Measurements from ENCODE around the gene DLGAP5.

DLGAP5 gene

DNA sequence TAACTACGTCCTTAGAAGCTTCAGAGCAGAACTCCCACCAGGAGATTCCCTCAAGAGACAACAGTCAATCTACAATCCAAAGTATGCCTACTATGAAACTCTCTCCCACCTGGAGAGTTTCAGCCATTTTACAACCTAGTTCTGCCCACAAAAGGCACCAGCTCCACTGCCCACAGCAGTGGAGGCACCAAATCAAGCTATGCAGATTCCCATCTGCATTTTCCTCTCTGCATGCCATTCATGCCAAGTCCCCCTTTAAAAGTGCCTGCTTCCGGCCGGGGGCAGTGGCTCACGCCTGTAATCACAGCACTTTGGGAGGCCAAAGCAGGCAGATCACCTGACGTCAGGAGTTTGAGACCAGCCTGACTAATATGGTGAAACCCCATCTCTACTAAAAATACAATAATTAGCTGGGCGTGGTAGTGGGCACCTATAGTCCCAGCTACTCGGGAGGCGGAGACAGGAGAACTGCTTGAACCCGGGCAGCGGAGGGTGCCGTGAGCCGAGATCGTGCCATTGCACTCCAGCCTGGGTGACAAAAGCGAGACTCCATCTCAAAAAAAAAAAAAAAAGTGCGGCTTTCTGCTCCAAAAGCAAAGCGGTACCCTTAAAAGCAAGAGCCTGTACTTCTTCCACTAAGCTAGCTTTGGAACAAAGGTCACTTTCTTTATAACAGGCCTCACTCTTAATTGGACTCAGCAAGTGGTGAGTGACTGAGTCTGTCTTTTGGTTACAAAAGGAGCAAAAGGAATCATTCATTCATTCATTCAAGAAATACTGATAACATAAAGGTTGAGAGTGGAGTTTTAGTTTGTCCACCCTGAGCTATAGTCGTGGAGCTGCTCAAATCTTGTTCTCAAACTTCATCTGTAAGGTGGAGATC lies 10.1 kb upstream of the DLGAP5 start:
- H3K9me3 ChIP-seq (ENCODE audit: insufficient read depth, low read depth, low read length): no peaks in the 10 kb centered on the region
- no peaks in the 10 kb centered on the region for H3K79me2 ChIP-seq (ENCODE audit: control insufficient read depth, insufficient read depth, low read length, poor library complexity)
- H3K18ac ChIP-seq (ENCODE audit: low read length): no peak overlapping the region
- peak in 1 of 2 donors; percentile 22 for DNase-seq
- H3K9ac ChIP-seq (ENCODE audit: low read length): no peak overlapping the region
- no peak overlapping the region for H3K4ac ChIP-seq (ENCODE audit: low read depth, low read length)
- no peak overlapping the region for H2BK12ac ChIP-seq (ENCODE audit: low read length)
- no peak overlapping the region for H3K23ac ChIP-seq (ENCODE audit: low read length)
- no peak overlapping the region for H2AFZ ChIP-seq (ENCODE audit: insufficient read depth, low read length, poor library complexity)
- no peak overlapping the region for H2BK120ac ChIP-seq (ENCODE audit: insufficient read depth, low read length, poor library complexity)
- no peak overlapping the region for H2AK5ac ChIP-seq (ENCODE audit: low read length)
- WGBS (ENCODE audit: extremely low coverage, insufficient coverage, insufficient read length): no CpG with 5 or more reads among the region's 17 CpGs
- no peak overlapping the region for H3K14ac ChIP-seq (ENCODE audit: low read length)
- H4K8ac ChIP-seq (ENCODE audit: low read depth, low read length): peak overlapping the region; percentile 23
- no peak overlapping the region for H3K27ac ChIP-seq (ENCODE audit: low read depth, low read length)
- H3K4me1 ChIP-seq (ENCODE audit: control insufficient read depth in 1 of 2, insufficient read depth in 2 of 2, low read length in 2 of 2): peaks cover 5 to 7% of the 10 kb centered on the region in 2 experiments
- H3K4me3 ChIP-seq (ENCODE audit: low read depth, low read length): no peak overlapping the region
- peak overlapping the region; percentile 1 for H2BK5ac ChIP-seq (ENCODE audit: low read depth, low read length, poor library complexity)
- no peak overlapping the region for H3K4me2 ChIP-seq (ENCODE audit: low read length)
- no peaks in the 10 kb centered on the region for H3K36me3 ChIP-seq (ENCODE audit: control insufficient read depth in 1 of 2, insufficient read depth in 2 of 2, low read length in 2 of 2)
- no peak overlapping the region for H4K12ac ChIP-seq (ENCODE audit: low read depth, low read length)
- peak overlapping the region; percentile 32 for H4K91ac ChIP-seq (ENCODE audit: low read depth, low read length)
- H3K79me1 ChIP-seq (ENCODE audit: low read length): peaks cover 6% of the 10 kb centered on the region
- H3K27me3 ChIP-seq (ENCODE audit: insufficient read depth, low read length): no peaks in the 10 kb centered on the region

DNA sequence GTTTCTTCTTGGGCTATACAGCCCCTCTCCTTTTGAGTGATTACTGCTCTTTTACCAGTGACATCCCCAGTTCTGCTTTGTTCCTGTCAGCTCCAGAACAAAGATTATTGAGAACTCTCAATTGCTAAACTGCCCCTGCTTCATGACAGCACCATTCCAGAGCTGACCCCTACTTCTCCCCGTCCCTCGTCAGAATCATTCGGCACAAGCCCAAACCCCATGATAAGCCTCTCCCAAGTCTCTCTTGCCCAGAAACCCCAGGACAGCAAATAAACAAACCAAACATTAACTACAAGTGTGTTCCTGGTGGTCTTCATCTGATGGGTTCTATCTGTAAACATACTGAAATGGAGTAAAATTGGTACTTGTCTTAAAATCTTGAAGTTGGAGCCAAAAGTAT lies 9.3 kb upstream of the DLGAP5 start:
- H3K4me2 ChIP-seq (ENCODE audit: low read length): no peak overlapping the region
- H3K27ac ChIP-seq (ENCODE audit: low read depth, low read length): no peak overlapping the region
- H3K4me1 ChIP-seq (ENCODE audit: control insufficient read depth in 1 of 2, insufficient read depth in 2 of 2, low read length in 2 of 2): peaks cover 5 to 7% of the 10 kb centered on the region in 2 experiments
- no peaks in the 10 kb centered on the region for H3K9me3 ChIP-seq (ENCODE audit: insufficient read depth, low read depth, low read length)
- no peak overlapping the region for H4K8ac ChIP-seq (ENCODE audit: low read depth, low read length)
- H4K12ac ChIP-seq (ENCODE audit: low read depth, low read length): no peak overlapping the region
- H3K14ac ChIP-seq (ENCODE audit: low read length): no peak overlapping the region
- no peak overlapping the region for H3K4me3 ChIP-seq (ENCODE audit: low read depth, low read length)
- H3K4ac ChIP-seq (ENCODE audit: low read depth, low read length): no peak overlapping the region
- no peaks in the 10 kb centered on the region for H3K79me2 ChIP-seq (ENCODE audit: control insufficient read depth, insufficient read depth, low read length, poor library complexity)
- H2BK120ac ChIP-seq (ENCODE audit: insufficient read depth, low read length, poor library complexity): no peak overlapping the region
- no peak overlapping the region for H3K23ac ChIP-seq (ENCODE audit: low read length)
- no CpG with 5 or more reads among the region's 3 CpGs for WGBS (ENCODE audit: extremely low coverage, insufficient coverage, insufficient read length)
- H3K18ac ChIP-seq (ENCODE audit: low read length): no peak overlapping the region
- H2AK5ac ChIP-seq (ENCODE audit: low read length): no peak overlapping the region
- no peak overlapping the region for H3K9ac ChIP-seq (ENCODE audit: low read length)
- H4K91ac ChIP-seq (ENCODE audit: low read depth, low read length): no peak overlapping the region
- H2BK12ac ChIP-seq (ENCODE audit: low read length): peak overlapping the region; percentile 2
- H2AFZ ChIP-seq (ENCODE audit: insufficient read depth, low read length, poor library complexity): no peak overlapping the region
- H2BK5ac ChIP-seq (ENCODE audit: low read depth, low read length, poor library complexity): no peak overlapping the region
- H3K36me3 ChIP-seq (ENCODE audit: control insufficient read depth in 1 of 2, insufficient read depth in 2 of 2, low read length in 2 of 2): no peaks in the 10 kb centered on the region
- peaks cover 6% of the 10 kb centered on the region for H3K79me1 ChIP-seq (ENCODE audit: low read length)
- DNase-seq: no peak
- no peaks in the 10 kb centered on the region for H3K27me3 ChIP-seq (ENCODE audit: insufficient read depth, low read length)

DNA sequence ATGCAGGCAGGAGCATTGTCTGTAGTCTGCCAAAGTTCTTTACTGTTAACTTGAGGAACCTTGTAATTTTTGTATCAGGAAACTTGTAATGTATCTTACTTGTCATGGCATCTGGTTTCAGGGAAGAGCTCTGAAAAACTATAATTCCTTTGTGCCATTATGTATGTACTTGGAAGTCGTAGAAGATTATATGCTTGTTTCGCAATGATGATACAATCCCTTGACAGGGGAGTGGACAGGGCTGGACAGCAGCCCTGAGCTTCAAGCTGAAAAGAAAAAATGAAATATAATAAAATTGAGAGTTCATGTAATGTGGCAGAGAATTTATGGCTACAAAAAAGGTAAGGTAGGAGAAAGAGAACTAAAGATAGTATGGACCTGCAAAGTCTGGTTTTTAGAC lies 7.4 kb upstream of the DLGAP5 start:
- peaks cover 5 to 7% of the 10 kb centered on the region in 2 experiments for H3K4me1 ChIP-seq (ENCODE audit: control insufficient read depth in 1 of 2, insufficient read depth in 2 of 2, low read length in 2 of 2)
- no peak overlapping the region for H2BK120ac ChIP-seq (ENCODE audit: insufficient read depth, low read length, poor library complexity)
- H3K9ac ChIP-seq (ENCODE audit: low read length): no peak overlapping the region
- no peaks in the 10 kb centered on the region for H3K36me3 ChIP-seq (ENCODE audit: control insufficient read depth in 1 of 2, insufficient read depth in 2 of 2, low read length in 2 of 2)
- no peak overlapping the region for H2BK12ac ChIP-seq (ENCODE audit: low read length)
- no peaks in the 10 kb centered on the region for H3K79me2 ChIP-seq (ENCODE audit: control insufficient read depth, insufficient read depth, low read length, poor library complexity)
- H3K4ac ChIP-seq (ENCODE audit: low read depth, low read length): no peak overlapping the region
- no peak overlapping the region for H2AK5ac ChIP-seq (ENCODE audit: low read length)
- no peak overlapping the region for H3K27ac ChIP-seq (ENCODE audit: low read depth, low read length)
- no peak for DNase-seq
- H2AFZ ChIP-seq (ENCODE audit: insufficient read depth, low read length, poor library complexity): no peak overlapping the region
- H3K9me3 ChIP-seq (ENCODE audit: insufficient read depth, low read depth, low read length): peaks cover 2% of the 10 kb centered on the region
- H2BK5ac ChIP-seq (ENCODE audit: low read depth, low read length, poor library complexity): no peak overlapping the region
- H3K18ac ChIP-seq (ENCODE audit: low read length): no peak overlapping the region
- H4K8ac ChIP-seq (ENCODE audit: low read depth, low read length): no peak overlapping the region
- no CpG with 5 or more reads among the region's 2 CpGs for WGBS (ENCODE audit: extremely low coverage, insufficient coverage, insufficient read length)
- H4K91ac ChIP-seq (ENCODE audit: low read depth, low read length): no peak overlapping the region
- no peak overlapping the region for H3K4me3 ChIP-seq (ENCODE audit: low read depth, low read length)
- H4K12ac ChIP-seq (ENCODE audit: low read depth, low read length): no peak overlapping the region
- H3K79me1 ChIP-seq (ENCODE audit: low read length): peaks cover 6% of the 10 kb centered on the region
- no peak overlapping the region for H3K4me2 ChIP-seq (ENCODE audit: low read length)
- H3K23ac ChIP-seq (ENCODE audit: low read length): no peak overlapping the region
- H3K27me3 ChIP-seq (ENCODE audit: insufficient read depth, low read length): no peaks in the 10 kb centered on the region
- H3K14ac ChIP-seq (ENCODE audit: low read length): no peak overlapping the region

DNA sequence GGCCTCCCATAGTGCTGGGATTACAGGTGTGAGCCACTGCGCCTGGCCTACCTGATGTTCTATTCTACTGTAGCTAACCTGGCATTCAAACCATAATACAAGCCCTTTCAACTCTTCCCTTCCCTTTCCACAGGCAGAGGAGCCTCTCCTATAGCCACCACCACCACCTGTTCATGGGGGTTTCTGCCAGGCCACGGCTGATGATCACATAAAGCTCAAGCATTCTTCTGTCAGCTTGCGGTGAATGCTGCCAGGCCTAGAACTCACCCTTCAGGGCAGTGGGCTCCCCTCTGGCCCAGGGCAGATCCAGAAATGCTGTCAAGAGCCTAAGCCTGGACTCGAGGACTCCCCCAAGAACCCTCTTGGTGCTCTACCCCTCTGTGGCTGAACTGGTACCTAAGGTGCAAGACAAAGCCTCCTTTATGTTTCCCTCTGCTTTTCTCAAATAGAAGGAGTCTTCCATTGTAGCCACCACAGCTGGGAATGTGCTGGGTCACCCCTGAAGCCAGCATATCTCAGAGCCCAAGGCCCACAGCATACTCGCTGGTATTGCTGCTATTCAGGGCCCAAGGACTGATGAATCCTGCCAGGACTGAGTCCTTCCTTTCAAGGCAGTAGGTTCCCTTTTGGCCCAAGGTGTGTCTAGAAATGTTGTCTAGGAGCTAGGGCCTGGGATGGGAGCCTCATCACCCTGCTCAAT lies 3.4 kb upstream of the DLGAP5 start:
- Histone ChIP-seq H3K4ac (ENCODE audit: low read depth, low read length) (no peak overlapping the region), H3K9ac (ENCODE audit: low read length) (no peak overlapping the region), H3K4me1 (ENCODE audit: control insufficient read depth in 1 of 2, insufficient read depth in 2 of 2, low read length in 2 of 2) (peaks cover 0 to under 1% of the 10 kb centered on the region in 2 experiments), H3K4me3 (ENCODE audit: low read depth, low read length) (no peak overlapping the region), H3K23ac (ENCODE audit: low read length) (no peak overlapping the region), H3K36me3 (ENCODE audit: control insufficient read depth in 1 of 2, insufficient read depth in 2 of 2, low read length in 2 of 2) (no peaks in the 10 kb centered on the region), H2BK120ac (ENCODE audit: insufficient read depth, low read length, poor library complexity) (no peak overlapping the region), H3K27ac (ENCODE audit: low read depth, low read length) (no peak overlapping the region), H3K9me3 (ENCODE audit: insufficient read depth, low read depth, low read length) (peaks cover 5% of the 10 kb centered on the region), H4K12ac (ENCODE audit: low read depth, low read length) (no peak overlapping the region), H4K8ac (ENCODE audit: low read depth, low read length) (no peak overlapping the region), H3K27me3 (ENCODE audit: insufficient read depth, low read length) (no peaks in the 10 kb centered on the region), H3K4me2 (ENCODE audit: low read length) (no peak overlapping the region), H2AK5ac (ENCODE audit: low read length) (no peak overlapping the region), H4K91ac (ENCODE audit: low read depth, low read length) (no peak overlapping the region), H2BK12ac (ENCODE audit: low read length) (no peak overlapping the region), H3K79me1 (ENCODE audit: low read length) (peaks cover 5% of the 10 kb centered on the region), H2AFZ (ENCODE audit: insufficient read depth, low read length, poor library complexity) (no peak overlapping the region), H3K18ac (ENCODE audit: low read length) (no peak overlapping the region), H3K79me2 (ENCODE audit: control insufficient read depth, insufficient read depth, low read length, poor library complexity) (peaks cover 4% of the 10 kb centered on the region), H2BK5ac (ENCODE audit: low read depth, low read length, poor library complexity) (no peak overlapping the region), H3K14ac (ENCODE audit: low read length) (no peak overlapping the region)
- DNase-seq: no peak
- no CpG with 5 or more reads among the region's 5 CpGs for WGBS (ENCODE audit: extremely low coverage, insufficient coverage, insufficient read length)
